GM19463 (cell line): ENCODE data around the gene COPS7A.

Experiments
- ATAC-seq: cut with Tn5 transposase; IDR thresholded peaks from one replicate; pipeline ENCODE4 v1.9.1; 2021; ENCODE audit warnings: mild to moderate bottlenecking, moderate library complexity; ENCODE audit not compliant: unreplicated experiment

The COPS7A gene

DNA sequence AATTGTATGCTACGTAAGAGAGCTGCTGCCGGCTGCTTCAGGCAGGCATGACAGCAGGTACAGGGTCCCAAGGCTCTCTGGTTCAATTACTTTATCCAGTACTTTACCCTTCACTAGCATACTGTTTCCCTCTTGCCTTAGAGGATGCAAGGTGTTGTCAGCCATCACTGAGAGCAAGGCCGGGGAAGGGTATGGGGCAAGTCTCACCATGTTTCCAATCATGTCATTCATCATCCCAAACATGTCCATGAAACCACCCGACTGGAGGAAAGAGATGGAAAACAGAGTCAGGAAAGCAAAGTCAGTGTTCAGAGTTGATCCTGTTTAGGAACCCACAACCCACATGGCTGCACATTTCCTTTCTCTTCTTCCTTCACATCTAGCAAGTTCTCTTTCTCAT is 26.7 kb downstream of the COPS7A start:
- ATAC-seq: no peak

DNA sequence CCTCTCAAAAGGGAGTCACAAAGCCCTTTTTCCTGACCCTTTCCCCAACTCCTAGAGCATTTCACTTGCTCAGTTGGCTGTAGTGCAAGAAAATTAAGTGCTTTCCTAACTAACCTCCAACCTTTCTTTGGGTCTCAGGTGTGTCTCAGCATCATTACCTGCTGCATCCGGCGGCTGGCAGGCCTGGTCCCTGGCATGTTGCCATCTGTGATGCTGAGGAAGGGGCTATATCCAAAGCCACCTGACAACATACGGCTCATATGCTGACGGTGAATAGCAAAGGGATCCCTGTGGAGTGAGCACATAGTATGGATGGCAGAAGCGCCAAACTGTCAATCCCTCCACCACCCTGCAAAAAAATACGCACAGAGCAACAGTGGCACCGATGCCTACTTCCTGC is 27.9 kb downstream of the COPS7A start:
- ATAC-seq: no peak

DNA sequence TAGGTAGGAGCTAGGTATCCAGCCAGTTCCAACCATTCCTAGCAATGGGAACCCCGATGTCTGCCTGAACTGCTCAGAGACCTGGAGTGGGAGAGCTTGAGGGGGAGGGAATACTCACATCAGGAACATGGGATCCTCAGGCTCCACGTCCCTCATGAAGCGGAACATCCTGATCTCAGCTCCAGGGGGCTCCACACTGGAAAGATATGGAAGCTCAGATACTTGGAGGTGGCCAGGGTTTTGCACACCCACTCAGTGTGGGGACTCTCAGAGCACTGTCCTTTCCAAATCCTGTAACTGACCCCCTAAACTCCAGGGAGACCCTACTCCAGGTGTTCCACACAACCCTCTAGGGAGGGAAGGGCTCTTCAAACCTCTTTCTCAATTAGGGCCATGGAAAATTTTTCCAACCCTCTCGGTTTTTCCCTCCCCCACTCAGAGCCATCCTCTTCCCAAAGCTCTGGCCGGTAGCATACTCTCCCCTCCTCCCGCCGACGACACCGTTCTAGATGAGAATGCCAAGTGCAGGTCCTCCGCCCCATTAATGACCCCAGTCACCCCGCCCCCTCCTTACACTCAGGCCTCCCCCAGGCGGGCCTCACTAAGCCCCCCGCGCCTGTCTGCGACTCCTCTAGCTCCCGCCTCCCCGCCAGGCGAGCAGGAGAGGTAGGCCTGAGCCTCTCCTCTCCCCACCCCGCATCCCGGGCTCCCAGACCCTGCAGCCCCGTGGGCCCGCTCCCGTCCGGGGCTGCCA is 28.5 kb downstream of the COPS7A start:
- ATAC-seq: no peak

GRCh38 chr12:6752921-6753771 is 29.3 kb downstream of the COPS7A start, which contains the start of gene MLF2:
TSS of gene MLF2 (minus strand) at chr12:6753141. CDS start at chr12:6752334, 807 bp downstream.
- peak; percentile 83 for ATAC-seq

GRCh38 chr12:6753772-6754356 is 30.0 kb downstream of the COPS7A start:
- no peak for ATAC-seq

- ATAC-seq: no peak
Measured at GRCh38 chr12:6754411-6754810, 30.6 kb downstream of the COPS7A start.

DNA sequence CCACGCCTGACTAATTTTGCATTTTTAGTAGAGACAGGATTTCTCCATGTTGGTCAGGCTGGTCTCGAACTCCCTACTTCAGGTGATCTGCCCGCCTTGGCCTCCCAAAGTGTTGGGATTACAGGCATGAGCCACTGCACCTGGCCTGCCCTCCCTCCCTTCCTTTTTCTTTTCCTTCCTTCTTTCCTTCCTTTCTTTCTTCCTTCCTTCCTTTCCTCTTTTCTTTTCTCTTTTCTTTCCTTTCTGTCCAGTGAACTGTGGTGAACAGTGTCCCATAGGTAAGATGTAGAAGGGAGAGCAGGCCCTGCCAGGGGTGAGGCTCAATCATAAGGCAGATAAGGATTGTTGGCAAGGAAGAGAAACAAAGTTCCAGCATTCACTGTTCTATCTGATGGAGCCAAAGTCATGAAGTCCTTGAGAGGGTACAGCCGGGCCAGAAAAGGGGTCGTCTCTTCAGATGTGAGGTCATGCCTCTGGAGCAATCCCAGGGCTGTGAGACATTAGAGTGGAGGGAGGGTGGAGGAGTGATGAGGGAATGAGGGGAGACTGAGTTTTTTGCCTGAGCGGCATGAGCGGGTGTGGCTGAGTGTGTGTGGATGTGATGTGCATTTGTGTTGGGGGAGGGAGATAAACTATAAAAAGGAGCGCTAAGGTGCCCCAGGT is 33.3 kb downstream of the COPS7A start:
- no peak for ATAC-seq

DNA sequence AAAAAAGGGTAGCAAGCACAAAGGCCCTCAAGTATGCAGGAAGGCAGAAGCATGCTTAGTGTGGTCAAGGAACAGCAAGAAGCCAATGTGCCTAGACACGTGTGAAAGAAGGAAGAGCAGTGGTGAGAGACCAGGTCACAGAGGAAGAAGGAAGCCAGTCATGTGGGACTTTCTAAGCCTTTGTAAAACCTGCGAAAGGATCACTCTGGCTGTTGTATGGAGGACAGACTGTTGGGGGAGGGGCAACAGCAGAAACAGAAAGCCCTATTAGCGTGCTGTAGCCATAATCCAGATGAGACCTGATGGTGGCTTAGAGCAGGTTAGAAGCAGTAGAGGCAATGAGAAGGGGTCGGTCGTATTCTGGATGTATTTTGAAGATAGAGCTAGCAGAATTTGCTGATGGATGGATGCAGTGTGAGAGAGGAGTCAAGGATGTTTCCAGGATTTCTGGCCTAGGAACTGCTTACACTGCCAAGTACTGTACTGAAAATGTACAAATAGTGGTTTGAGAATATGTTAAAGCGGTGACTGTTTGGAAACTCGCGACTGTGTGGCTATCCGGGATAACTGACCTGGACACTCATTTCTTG is 34.8 kb downstream of the COPS7A start:
- no peak for ATAC-seq

GRCh38 chr12:6759741-6760140 is 35.9 kb downstream of the COPS7A start:
- ATAC-seq: no peak

DNA sequence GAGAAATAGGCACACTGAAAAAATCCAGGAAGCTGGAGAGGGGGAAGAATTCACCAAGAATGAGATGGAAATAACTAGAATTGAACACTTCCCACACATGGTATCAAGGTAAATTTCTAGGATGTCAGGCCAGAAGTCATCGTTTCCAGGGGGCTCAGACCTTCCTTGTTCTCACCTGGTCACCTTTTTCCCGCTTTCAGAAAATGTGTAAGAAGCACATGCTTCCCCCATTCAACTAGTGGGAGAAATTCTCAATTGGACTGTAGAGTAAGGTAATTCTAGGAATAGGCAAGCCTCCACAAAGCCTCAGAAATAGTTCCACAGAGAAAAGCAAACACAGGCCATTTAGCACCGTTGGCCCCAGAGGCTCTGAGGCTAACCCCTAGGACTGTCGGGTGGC is 39.5 kb downstream of the COPS7A start:
- no peak for ATAC-seq

GRCh38 chr12:6764011-6764828 is 40.4 kb downstream of the COPS7A start:
- ATAC-seq: peak; percentile 81

GRCh38 chr12:6765048-6765633 is 41.3 kb downstream of the COPS7A start:
- ATAC-seq: no peak

GRCh38 chr12:6765634-6766581 is 42.1 kb downstream of the COPS7A start, which contains the start of gene PTMS:
TSS of gene PTMS (plus strand) at chr12:6766363. CDS start at chr12:6766706, 343 bp downstream.
- peak; percentile 18 for ATAC-seq

GRCh38 chr12:6766651-6767349 is 43.0 kb downstream of the COPS7A start:
- ATAC-seq: peak; percentile 52

- no peak for ATAC-seq
Measured at GRCh38 chr12:6767353-6768319, 43.8 kb downstream of the COPS7A start.

DNA sequence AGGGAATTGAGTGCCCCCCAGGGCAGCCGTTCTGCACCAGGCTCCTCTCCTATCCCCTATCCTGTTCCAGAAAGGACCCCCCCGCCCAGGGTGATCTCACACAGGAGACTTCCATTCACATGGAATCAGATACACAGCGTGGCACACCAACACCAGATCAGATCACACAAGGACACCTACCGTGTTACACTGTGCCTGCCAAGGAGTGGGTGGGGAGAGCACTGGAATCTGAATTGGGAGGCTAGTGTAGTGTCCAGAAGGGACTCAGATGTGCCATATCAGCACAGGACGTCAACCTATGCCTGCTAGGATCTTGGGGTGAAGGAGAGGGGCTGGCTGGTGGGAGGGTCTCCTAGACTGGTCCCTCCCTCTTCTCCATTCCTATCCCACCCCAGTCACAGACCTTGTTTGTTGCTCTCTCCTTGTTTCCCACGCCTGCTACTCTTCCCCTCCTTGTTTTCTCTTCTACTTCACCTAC is 44.6 kb downstream of the COPS7A start:
- ATAC-seq: no peak
